ENCODE measurements around the gene MSI2.
A peak's percentile ranks its signal among the peaks of the same experiment; 100 is the strongest.

Gene MSI2

GRCh38 chr17:57461082-57461481 lies 204.8 kb downstream of the MSI2 start:
- DNase-seq (ENCODE audit: low spot score): peak; percentile 72

- DNase-seq (ENCODE audit: low spot score): peak; percentile 13
These were observed 205.8 kb downstream of the MSI2 start for GRCh38 chr17:57462007-57462579.

GRCh38 chr17:57463103-57463885 lies 207.0 kb downstream of the MSI2 start:
- peak; percentile 96 for DNase-seq (ENCODE audit: low spot score)

GRCh38 chr17:57464191-57464864 lies 208.0 kb downstream of the MSI2 start:
- DNase-seq (ENCODE audit: low spot score): no peak

- DNase-seq (ENCODE audit: low spot score): no peak
These were observed 209.3 kb downstream of the MSI2 start for GRCh38 chr17:57465610-57466009.

- no peak for DNase-seq (ENCODE audit: low spot score)
These were observed 209.7 kb downstream of the MSI2 start for GRCh38 chr17:57466017-57466471.

- no peak for DNase-seq (ENCODE audit: low spot score)
These were observed 210.2 kb downstream of the MSI2 start for GRCh38 chr17:57466521-57466920.

- DNase-seq (ENCODE audit: low spot score): no peak
These were observed 210.9 kb downstream of the MSI2 start for GRCh38 chr17:57467226-57467625.

GRCh38 chr17:57467801-57468200 lies 211.5 kb downstream of the MSI2 start:
- DNase-seq (ENCODE audit: low spot score): no peak

GRCh38 chr17:57468932-57469775 lies 212.8 kb downstream of the MSI2 start:
- no peak for DNase-seq (ENCODE audit: low spot score)

GRCh38 chr17:57470906-57471305 lies 214.6 kb downstream of the MSI2 start:
- DNase-seq (ENCODE audit: low spot score): no peak

- no peak for DNase-seq (ENCODE audit: low spot score)
These were observed 215.6 kb downstream of the MSI2 start for GRCh38 chr17:57471868-57472368.

GRCh38 chr17:57475796-57476195 lies 219.5 kb downstream of the MSI2 start:
- DNase-seq (ENCODE audit: low spot score): no peak

GRCh38 chr17:57477522-57478362 lies 221.4 kb downstream of the MSI2 start:
- no peak for DNase-seq (ENCODE audit: low spot score)

GRCh38 chr17:57478478-57479250 lies 222.3 kb downstream of the MSI2 start:
- no peak for DNase-seq (ENCODE audit: low spot score)

GRCh38 chr17:57480438-57481196 lies 224.3 kb downstream of the MSI2 start:
- peak; percentile 72 for DNase-seq (ENCODE audit: low spot score)

GRCh38 chr17:57481910-57482391 lies 225.6 kb downstream of the MSI2 start:
- peak; percentile 74 for DNase-seq (ENCODE audit: low spot score)

- DNase-seq (ENCODE audit: low spot score): no peak
These were observed 226.3 kb downstream of the MSI2 start for GRCh38 chr17:57482657-57483056.

- DNase-seq (ENCODE audit: low spot score): peak; percentile 9
These were observed 227.9 kb downstream of the MSI2 start for GRCh38 chr17:57484081-57484666.
